NT2/D1 (cell line): ENCODE data around the gene AMBRA1.

ENCODE experiments used
- SUZ12 ChIP-seq: IDR thresholded peaks from 2 replicates; pipeline ENCODE4 v1.6.1; 2011; ENCODE audit not compliant: insufficient read length, insufficient read depth; ENCODE audit errors: extremely low read depth
- ZNF274 ChIP-seq: IDR thresholded peaks from 2 replicates; pipeline ENCODE4 v1.6.1; 2011; ENCODE audit warnings: mild to moderate bottlenecking, low read depth, low read length

GRCh38 chr11:46410021-46410420 lies 183.8 kb downstream of the AMBRA1 start:
- TF ChIP-seq ZNF274 (no peak), SUZ12 (no peak)
